OCI-LY1 (cell line): ENCODE measurements around the gene SIAE.

Experiments
- H2AFZ ChIP-seq: fragments of 200-600 bp; sonication (generic), shearing (Covaris generic); 2 replicates; pipeline ENCODE4 v1.6.0; 2014; ENCODE audit warnings: antibody characterized with exemption, mild to moderate bottlenecking, low read length
- H3F3A ChIP-seq: fragments of 200-600 bp; sonication (generic), shearing (Covaris generic); 2 replicates; pipeline ENCODE4 v1.6.0; 2014; ENCODE audit warnings: mild to moderate bottlenecking, antibody characterized with exemption, low read length, moderate library complexity; ENCODE audit not compliant: insufficient read depth
- H3K27ac ChIP-seq: fragments of 200-600 bp; sonication (generic); 2 replicates; pipeline ENCODE4 v1.5.1; 2014; ENCODE audit warnings: low read length, mixed run types, mild to moderate bottlenecking, low read depth; ENCODE audit not compliant: poor library complexity, severe bottlenecking
- H3K27me3 ChIP-seq: fragments of 200-600 bp; sonication (generic); 2 replicates; pipeline ENCODE4 v1.6.0; 2014; ENCODE audit warnings: antibody characterized with exemption, mild to moderate bottlenecking, low read length, moderate library complexity; ENCODE audit not compliant: insufficient read depth
- H3K36me3 ChIP-seq: fragments of 200-600 bp; sonication (generic); 2 replicates; pipeline ENCODE4 v1.6.1; 2014; ENCODE audit warnings: mild to moderate bottlenecking, antibody characterized with exemption, low read length, moderate library complexity, mixed read lengths; ENCODE audit not compliant: insufficient read depth
- H3K4me1 ChIP-seq: fragments of 200-600 bp; sonication (generic); 2 replicates; pipeline ENCODE4 v1.5.1; 2014; ENCODE audit warnings: mild to moderate bottlenecking, low read length, moderate library complexity; ENCODE audit not compliant: insufficient read depth, severe bottlenecking
- H3K4me2 ChIP-seq: fragments of 200-600 bp; sonication (generic), shearing (Covaris generic); 2 replicates; pipeline ENCODE4 v1.6.1; 2014; ENCODE audit warnings: low read length
- H3K4me3 ChIP-seq: fragments of 200-600 bp; sonication (generic); 2 replicates; pipeline ENCODE4 v1.5.1; 2014; ENCODE audit warnings: low read length, low read depth, mild to moderate bottlenecking, mixed read lengths; ENCODE audit not compliant: poor library complexity, severe bottlenecking
- H3K79me2 ChIP-seq: fragments of 200-600 bp; shearing (Covaris generic); 2 replicates; pipeline ENCODE4 v1.6.1; 2016; ENCODE audit warnings: mixed run types, low read length, mixed read lengths; ENCODE audit not compliant: insufficient read depth
- H3K9ac ChIP-seq: fragments of 200-600 bp; sonication (generic), shearing (Covaris generic); 2 replicates; pipeline ENCODE4 v1.6.1; 2014; ENCODE audit warnings: mild to moderate bottlenecking, low read length, mixed read lengths
- H3K9me2 ChIP-seq: fragments of 200-600 bp; sonication (generic), shearing (Covaris generic); 2 replicates; pipeline ENCODE4 v1.6.1; 2014; ENCODE audit warnings: low read depth, mild to moderate bottlenecking, low read length, mixed read lengths
- H3K9me3 ChIP-seq: fragments of 200-600 bp; shearing (Covaris generic); 2 replicates; pipeline ENCODE4 v1.6.1; 2014; ENCODE audit warnings: low read length, mixed read lengths
- H4K20me1 ChIP-seq: fragments of 200-600 bp; sonication (generic), shearing (Covaris generic); 2 replicates; pipeline ENCODE4 v1.6.0; 2016; ENCODE audit warnings: mild to moderate bottlenecking, low read length; ENCODE audit not compliant: insufficient read depth
- CTCF ChIP-seq: fragments of 200-600 bp; sonication (generic), shearing (Covaris generic); IDR thresholded peaks from 2 replicates; pipeline ENCODE4 v1.5.1; 2017; ENCODE audit warnings: mild to moderate bottlenecking, antibody characterized with exemption, low read length, moderate library complexity, mixed read lengths
- EZH2 ChIP-seq: fragments of 200-600 bp; sonication (generic), shearing (Covaris generic); IDR thresholded peaks from 2 replicates; pipeline ENCODE4 v1.8.0; 2017; ENCODE audit warnings: borderline replicate concordance, mixed run types, mild to moderate bottlenecking, antibody characterized with exemption, low read length, moderate library complexity, mixed read lengths

Gene SIAE

GRCh38 chr11:124586238-124586860, 87.2 kb downstream of the SIAE start:
- Histone ChIP-seq H3K4me1 (no peaks in the 10 kb centered on the region), H4K20me1 (no peaks in the 10 kb centered on the region), H3K27ac (no peak overlapping the region), H3K4me2 (no peak overlapping the region), H3K9me2 (no peaks in the 10 kb centered on the region), H3K9me3 (no peaks in the 10 kb centered on the region), H3K9ac (no peak overlapping the region), H3K79me2 (no peaks in the 10 kb centered on the region), H3K4me3 (no peak overlapping the region), H3K27me3 (no peaks in the 10 kb centered on the region), H3K36me3 (no peaks in the 10 kb centered on the region), H2AFZ (no peak overlapping the region), H3F3A (no peaks in the 10 kb centered on the region)
- TF ChIP-seq EZH2 (no peak), CTCF (peak; percentile 35; the same call in 1 of the 2 replicates)

GRCh38 chr11:124584681-124585372, 88.7 kb downstream of the SIAE start:
- H3K27me3 ChIP-seq = no peaks in the 10 kb centered on the region
- no peak overlapping the region for H3K4me2 ChIP-seq
- H2AFZ ChIP-seq = no peak overlapping the region
- H4K20me1 ChIP-seq = no peaks in the 10 kb centered on the region
- no peaks in the 10 kb centered on the region for H3K79me2 ChIP-seq
- no peaks in the 10 kb centered on the region for H3K9me3 ChIP-seq
- H3K27ac ChIP-seq = no peak overlapping the region
- H3K4me1 ChIP-seq = no peaks in the 10 kb centered on the region
- no peak for TF ChIP-seq CTCF
- no peak for TF ChIP-seq EZH2
- no peaks in the 10 kb centered on the region for H3K36me3 ChIP-seq
- no peak overlapping the region for H3K9ac ChIP-seq
- H3F3A ChIP-seq = no peaks in the 10 kb centered on the region
- H3K9me2 ChIP-seq = no peaks in the 10 kb centered on the region
- no peak overlapping the region for H3K4me3 ChIP-seq

GRCh38 chr11:124583781-124584180, 89.8 kb downstream of the SIAE start:
- no peaks in the 10 kb centered on the region for H4K20me1 ChIP-seq
- H3F3A ChIP-seq = no peaks in the 10 kb centered on the region
- no peaks in the 10 kb centered on the region for H3K9me3 ChIP-seq
- H3K36me3 ChIP-seq = no peaks in the 10 kb centered on the region
- H3K9me2 ChIP-seq = no peaks in the 10 kb centered on the region
- H2AFZ ChIP-seq = no peak overlapping the region
- H3K79me2 ChIP-seq = no peaks in the 10 kb centered on the region
- no peak overlapping the region for H3K4me2 ChIP-seq
- TF ChIP-seq CTCF (no peak), EZH2 (no peak)
- no peaks in the 10 kb centered on the region for H3K4me1 ChIP-seq
- no peak overlapping the region for H3K9ac ChIP-seq
- no peak overlapping the region for H3K4me3 ChIP-seq
- H3K27ac ChIP-seq = no peak overlapping the region
- no peaks in the 10 kb centered on the region for H3K27me3 ChIP-seq
